ENCODE measurements around the gene TGFB1. TPM values are rescaled to one million over a fixed set of nuclear protein-coding genes. Genes with fewer than 3 reads are reported as not detected.
"Not testable (repeated sequence)": the region's sequence is repeated elsewhere in the genome, so short reads cannot be mapped to it uniquely, and the experiment has no call there.

Gene TGFB1
- total RNA-seq, 1 donor from 2014 or later = 24.3 TPM

GRCh38 chr19:41397086-41398049 lies 43.6 kb upstream of the TGFB1 start, which contains the start of the genes BCKDHA and EXOSC5:
TSS of gene BCKDHA (plus strand) at chr19:41397818. CDS start at chr19:41397828, 10 bp downstream.
TSS of gene EXOSC5 (minus strand) at chr19:41397359. CDS start at chr19:41397328, 31 bp downstream.
- DNase-seq (ENCODE audit: low read depth) = peak; percentile 98
- TF ChIP-seq, protein P1, sequence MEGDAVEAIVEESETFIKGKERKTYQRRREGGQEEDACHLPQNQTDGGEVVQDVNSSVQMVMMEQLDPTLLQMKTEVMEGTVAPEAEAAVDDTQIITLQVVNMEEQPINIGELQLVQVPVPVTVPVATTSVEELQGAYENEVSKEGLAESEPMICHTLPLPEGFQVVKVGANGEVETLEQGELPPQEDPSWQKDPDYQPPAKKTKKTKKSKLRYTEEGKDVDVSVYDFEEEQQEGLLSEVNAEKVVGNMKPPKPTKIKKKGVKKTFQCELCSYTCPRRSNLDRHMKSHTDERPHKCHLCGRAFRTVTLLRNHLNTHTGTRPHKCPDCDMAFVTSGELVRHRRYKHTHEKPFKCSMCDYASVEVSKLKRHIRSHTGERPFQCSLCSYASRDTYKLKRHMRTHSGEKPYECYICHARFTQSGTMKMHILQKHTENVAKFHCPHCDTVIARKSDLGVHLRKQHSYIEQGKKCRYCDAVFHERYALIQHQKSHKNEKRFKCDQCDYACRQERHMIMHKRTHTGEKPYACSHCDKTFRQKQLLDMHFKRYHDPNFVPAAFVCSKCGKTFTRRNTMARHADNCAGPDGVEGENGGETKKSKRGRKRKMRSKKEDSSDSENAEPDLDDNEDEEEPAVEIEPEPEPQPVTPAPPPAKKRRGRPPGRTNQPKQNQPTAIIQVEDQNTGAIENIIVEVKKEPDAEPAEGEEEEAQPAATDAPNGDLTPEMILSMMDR (conservative IDR thresholded peaks at IDR 0.05; ENCODE audit: low read depth, low read length) = no peak
- H3K4me3 ChIP-seq (ENCODE audit: low read depth, low read length) = peak within 1 kb of the TSS; percentile 99

DNA sequence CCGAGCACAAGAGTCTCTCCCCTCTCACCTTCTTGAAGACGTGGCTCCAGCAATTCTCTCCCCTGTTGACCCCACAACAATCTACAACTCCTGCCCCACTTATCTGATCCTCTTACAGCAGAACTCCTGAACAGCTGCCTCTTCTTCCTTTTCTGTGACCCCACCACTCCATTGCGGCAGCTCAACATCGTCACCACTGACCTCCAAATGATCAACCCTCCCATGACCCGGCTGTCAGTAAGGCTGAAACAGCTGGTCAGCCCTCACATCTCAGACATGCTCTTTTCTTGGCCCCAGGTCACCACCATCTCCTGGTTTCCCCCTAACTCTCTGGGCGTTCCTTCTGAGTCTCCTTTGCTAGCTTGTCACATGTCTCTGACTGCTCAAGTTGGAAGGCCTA lies 41.6 kb upstream of the TGFB1 start:
- DNase-seq (ENCODE audit: low read depth) = no peak
- TF ChIP-seq, protein P1 (conservative IDR thresholded peaks at IDR 0.05; ENCODE audit: low read depth, low read length) = no peak
- H3K4me3 ChIP-seq (ENCODE audit: low read depth, low read length) = no peak overlapping the region

GRCh38 chr19:41392775-41393174 lies 39.1 kb upstream of the TGFB1 start:
- H3K4me3 ChIP-seq (ENCODE audit: low read depth, low read length) = no peak overlapping the region
- no peak for DNase-seq (ENCODE audit: low read depth)
- TF ChIP-seq, protein P1 (conservative IDR thresholded peaks at IDR 0.05; ENCODE audit: low read depth, low read length) = no peak

- DNase-seq (ENCODE audit: low read depth) = no peak
- TF ChIP-seq, protein P1 (conservative IDR thresholded peaks at IDR 0.05; ENCODE audit: low read depth, low read length) = no peak
- H3K4me3 ChIP-seq (ENCODE audit: low read depth, low read length) = no peak overlapping the region
Measured at GRCh38 chr19:41391618-41392017, 37.9 kb upstream of the TGFB1 start.

DNA sequence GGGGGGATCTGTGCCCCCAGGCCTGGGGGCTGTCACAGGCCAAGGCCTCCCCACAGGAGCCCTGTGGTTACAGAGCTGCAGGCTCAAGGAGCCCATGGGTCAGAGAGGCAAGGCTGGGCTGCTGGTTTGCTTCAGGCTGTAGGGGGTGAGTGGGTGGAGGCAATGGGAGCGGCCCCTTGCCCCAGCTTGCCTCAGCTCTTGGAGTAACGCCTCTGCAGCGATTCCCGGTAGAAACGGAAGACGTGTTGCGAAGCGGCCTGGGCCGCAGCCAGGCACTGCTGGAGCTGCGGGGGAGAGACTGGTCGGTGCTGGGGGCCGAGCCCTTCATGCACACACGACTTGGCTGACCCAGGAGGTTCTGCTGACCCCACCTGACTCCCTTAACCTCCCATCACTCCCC lies 32.7 kb upstream of the TGFB1 start:
- TF ChIP-seq, protein P1 (conservative IDR thresholded peaks at IDR 0.05; ENCODE audit: low read depth, low read length) = no peak
- no peak for DNase-seq (ENCODE audit: low read depth)
- no peak overlapping the region for H3K4me3 ChIP-seq (ENCODE audit: low read depth, low read length)

GRCh38 chr19:41384351-41384750 lies 30.6 kb upstream of the TGFB1 start:
- TF ChIP-seq, protein P1 (conservative IDR thresholded peaks at IDR 0.05; ENCODE audit: low read depth, low read length) = no peak
- DNase-seq (ENCODE audit: low read depth) = no peak
- H3K4me3 ChIP-seq (ENCODE audit: low read depth, low read length) = no peak overlapping the region

DNA sequence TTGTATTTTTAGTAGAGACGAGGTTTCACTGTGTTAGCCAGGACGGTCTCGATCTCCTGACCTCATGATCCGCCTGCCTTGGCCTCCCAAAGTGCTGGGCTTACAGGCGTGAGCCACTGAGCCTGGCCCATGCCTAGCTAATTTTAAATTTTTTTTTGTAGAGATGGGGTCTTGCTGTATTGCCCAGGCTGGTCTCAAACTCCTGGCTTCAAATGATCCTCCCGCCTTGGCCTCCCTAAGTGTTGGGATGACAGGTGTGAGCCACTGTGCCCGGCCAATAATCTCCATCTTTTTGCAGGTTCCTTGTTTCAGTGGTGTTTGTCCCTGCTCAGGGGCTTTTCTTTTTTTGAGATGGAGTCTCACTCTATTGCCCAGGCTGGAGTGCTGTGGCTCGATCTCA lies 27.8 kb upstream of the TGFB1 start:
- H3K4me3 ChIP-seq (ENCODE audit: low read depth, low read length); DNase-seq (ENCODE audit: low read depth): not testable (repeated sequence)
